NK-92 treated with Interleukin-12 subunit alpha and Interleukin-12 subunit beta, amount 100 ng/mL, for 24 hours (cell line): ENCODE results near the gene KIF13A.
"Not testable (repeated sequence)": the region's sequence is repeated elsewhere in the genome, so short reads cannot be mapped to it uniquely, and the experiment has no call there.

Source experiments
- DNase-seq: peaks from one replicate; lab custom pipeline; 2025; lab: John Stamatoyannopoulos, UW

Gene KIF13A

DNA sequence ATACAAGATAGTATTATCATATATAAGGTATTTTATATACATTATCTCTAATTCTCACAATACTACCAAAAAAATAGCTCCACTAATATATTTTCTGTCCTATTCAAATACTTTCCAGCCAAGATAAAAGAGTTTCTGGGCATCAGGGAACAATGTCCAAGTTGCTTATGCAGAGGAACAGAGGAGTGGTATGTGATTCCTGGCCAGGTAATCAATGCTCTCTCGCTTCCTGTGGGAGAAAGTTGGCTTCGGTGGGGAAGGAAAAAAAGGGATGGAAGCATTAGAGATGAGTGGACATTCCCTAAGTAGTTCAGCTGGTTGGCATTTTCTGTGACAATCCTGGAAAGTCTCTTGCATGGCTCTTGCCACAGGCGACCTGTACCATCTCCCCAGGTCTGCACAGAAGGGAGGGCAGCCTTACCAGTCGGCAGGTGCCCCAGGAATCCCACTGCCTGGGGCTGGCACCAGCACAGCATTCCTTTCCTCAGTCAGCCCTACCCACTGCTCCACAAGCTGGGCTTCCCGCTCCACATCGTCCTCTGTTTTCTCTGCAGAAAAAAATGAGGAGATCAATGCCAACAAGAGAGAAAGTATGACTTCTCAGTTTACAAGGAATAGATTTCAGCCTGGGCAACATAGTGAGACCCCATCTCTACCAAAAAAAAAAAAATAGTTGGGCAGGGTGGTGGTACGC lies 202.2 kb downstream of the KIF13A start:
- DNase-seq, result no peak

GRCh38 chr6:17780061-17780460 lies 207.4 kb downstream of the KIF13A start:
- no peak for DNase-seq

- no peak for DNase-seq
Measured at GRCh38 chr6:17771609-17772008, 215.8 kb downstream of the KIF13A start.

DNA sequence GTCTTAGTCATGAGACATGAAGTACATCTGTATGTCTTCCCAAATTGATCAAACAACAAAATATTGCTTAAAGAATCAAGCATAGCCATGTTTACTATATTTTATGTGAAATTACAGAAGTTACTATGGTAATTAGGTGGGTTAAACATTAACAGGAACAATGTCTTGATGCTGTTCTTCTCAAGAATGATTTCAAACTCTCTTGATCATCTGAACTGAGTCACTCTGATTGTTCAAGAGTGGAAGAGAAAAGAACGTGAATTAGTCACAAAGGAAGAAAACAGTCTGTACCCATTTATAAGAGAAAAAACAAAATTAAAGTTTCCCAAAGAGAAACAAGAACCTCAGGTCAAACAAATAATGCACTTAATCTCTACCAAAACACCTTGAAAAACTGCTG lies 218.6 kb downstream of the KIF13A start:
- no peak for DNase-seq

- no peak for DNase-seq
Measured at GRCh38 chr6:17768388-17768787, 219.0 kb downstream of the KIF13A start.

DNA sequence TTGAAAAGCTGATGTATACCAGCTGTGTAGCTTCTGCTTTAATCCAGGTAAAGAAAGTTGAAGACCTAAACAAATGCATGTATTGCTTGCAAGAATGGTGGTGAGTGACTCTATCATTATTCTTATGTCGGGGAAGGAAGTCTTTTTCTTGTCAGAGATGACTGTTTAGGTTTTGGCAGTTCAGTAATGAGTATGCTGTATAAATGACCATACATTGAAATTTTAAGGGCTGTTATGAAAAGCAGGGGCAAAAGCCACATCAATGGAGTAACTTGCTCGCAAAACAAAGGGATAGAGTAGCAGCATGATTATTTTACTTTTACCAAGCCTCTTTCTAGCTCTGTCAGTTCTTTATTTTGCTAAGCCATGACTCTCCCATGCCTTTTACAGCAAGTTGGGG lies 224.8 kb downstream of the KIF13A start:
- DNase-seq, result no peak

DNA sequence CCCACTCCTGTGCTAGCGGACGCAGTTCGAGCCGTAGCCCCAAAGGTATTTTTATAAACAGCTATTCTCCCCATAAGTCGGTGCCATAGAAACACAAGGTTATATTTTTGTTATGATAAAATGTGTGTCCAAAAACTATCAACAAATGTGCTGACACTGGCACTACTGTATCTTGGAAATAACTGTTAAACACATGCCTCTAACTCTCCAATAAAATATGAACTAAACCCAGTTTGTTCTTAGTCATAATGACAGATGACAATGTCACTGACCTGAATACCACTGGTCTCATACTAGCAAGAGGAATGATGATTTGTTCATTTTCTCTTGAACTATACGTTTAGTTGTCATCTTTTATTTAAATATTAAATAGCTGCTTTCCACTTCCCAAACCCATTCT lies 229.3 kb downstream of the KIF13A start:
- DNase-seq, result no peak

DNA sequence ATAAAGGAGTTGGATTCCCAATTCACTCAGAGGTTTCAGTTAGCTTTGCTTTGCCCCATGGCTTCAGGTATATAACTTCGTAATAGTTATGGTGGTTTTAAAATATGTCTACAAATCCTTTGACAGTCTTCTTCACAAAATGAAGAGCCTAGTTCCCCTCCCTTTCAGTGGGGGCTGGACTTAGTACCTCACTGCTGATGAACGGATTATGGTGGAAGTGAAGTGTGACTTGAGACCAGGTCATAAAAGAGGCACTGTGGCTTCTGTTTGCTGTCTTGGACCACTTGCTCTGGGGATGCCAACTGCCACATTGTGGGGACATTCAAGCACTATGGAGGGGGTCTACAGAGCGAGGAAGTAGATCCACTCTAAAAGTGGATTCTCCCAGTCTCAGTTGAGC lies 233.2 kb downstream of the KIF13A start:
- no peak for DNase-seq

DNA sequence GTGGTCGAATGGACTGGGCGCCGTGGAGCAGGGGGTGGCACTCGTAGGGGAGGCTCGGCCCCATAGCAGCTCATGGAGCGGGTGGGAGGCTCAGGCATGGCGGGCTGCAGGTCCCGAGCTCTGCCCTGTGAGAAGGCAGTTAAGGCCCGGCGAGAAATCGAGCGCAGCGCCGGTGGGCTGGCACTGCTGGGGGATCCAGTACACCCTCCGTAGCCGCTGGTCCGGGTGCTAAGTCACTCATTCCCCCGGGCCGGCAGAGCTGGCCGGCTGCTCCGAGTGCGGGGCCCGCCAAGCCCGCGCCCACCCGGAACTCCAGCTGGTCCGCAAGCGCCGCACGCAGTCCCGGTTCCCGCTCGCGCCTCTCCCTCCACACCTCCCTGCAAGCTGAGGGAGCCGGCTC lies 242.1 kb downstream of the KIF13A start:
- DNase-seq, result not testable (repeated sequence)

DNA sequence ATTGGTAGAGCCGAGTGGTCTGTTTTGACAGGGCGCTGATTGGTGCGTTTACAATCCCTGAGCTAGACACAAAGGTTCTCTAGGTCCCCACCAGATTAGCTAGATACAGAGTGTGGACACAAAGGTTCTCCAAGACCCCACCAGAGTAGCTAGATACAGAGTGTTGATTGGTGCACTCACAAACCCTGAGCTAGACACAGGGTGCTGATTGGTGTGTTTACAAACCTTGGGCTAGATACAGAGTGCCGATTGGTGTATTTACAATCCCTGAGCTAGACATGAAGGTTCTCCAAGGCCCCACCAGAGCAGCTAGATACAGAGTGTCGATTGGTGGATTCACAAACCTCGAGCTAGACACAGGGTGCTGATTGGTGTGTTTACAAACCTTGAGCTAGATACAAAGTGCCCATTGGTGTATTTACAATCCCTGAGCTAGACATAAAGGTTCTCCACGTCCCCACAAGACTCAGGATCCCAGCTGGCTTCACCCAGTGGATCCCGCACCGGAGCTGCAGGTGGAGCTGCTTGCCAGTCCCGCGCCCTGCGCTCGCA lies 242.6 kb downstream of the KIF13A start:
- DNase-seq, result not testable (repeated sequence)

GRCh38 chr6:17744019-17744756 lies 243.2 kb downstream of the KIF13A start:
- DNase-seq, result no peak

DNA sequence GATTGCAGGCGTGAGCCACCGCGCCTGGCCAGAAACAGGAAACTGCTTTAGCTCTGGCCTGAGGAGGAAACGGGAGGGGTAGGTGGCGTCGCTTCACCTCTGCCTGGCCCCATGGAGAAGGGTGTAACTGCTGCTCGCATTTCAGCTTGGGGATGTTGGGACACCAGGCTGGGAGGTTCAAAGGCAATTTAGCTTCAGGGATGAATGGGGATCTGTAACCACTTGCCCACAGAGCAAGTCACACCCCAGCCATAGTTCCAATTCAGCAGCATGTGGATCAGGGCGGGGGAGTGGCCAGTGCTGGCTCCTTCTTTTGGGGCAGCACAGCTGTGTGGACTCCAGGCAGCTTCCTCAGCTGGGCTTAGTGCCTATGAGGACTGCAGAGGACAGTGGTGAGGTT lies 245.9 kb downstream of the KIF13A start:
- no peak for DNase-seq

- DNase-seq, result no peak
Measured at GRCh38 chr6:17740559-17741220, 246.7 kb downstream of the KIF13A start.

GRCh38 chr6:17737704-17738252 lies 249.7 kb downstream of the KIF13A start:
- DNase-seq, result no peak

GRCh38 chr6:17735311-17735710 lies 252.1 kb downstream of the KIF13A start:
- DNase-seq, result not testable (repeated sequence)

DNA sequence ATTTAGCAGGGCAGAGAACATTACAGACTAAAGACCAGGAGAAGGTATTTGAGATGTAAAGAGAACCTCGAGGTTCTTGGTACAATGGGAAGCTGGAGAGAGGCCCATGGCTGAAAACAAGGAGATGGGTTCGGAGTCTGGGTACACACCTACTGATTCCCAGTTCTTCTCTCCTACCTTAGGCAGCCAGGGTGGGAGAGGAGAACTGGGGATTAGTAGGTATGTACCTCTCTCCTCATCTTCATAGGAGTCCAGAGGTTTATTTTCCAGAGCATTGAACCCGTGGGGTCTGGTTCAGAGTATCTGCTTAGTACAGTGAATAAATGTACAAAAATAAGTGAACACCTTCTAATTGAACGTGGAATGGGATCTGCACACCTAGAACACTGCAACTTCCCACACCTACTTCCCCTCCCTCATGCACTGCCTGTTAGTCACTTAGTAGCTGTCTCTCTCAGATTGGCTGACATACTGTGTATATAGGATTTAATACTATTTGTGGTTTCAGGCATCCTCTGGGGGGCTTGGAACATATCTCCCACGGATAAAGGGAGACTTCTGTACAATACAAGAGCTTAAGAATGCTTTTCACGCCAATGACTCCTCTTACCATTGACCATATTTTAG lies 257.2 kb downstream of the KIF13A start:
- DNase-seq, result no peak

DNA sequence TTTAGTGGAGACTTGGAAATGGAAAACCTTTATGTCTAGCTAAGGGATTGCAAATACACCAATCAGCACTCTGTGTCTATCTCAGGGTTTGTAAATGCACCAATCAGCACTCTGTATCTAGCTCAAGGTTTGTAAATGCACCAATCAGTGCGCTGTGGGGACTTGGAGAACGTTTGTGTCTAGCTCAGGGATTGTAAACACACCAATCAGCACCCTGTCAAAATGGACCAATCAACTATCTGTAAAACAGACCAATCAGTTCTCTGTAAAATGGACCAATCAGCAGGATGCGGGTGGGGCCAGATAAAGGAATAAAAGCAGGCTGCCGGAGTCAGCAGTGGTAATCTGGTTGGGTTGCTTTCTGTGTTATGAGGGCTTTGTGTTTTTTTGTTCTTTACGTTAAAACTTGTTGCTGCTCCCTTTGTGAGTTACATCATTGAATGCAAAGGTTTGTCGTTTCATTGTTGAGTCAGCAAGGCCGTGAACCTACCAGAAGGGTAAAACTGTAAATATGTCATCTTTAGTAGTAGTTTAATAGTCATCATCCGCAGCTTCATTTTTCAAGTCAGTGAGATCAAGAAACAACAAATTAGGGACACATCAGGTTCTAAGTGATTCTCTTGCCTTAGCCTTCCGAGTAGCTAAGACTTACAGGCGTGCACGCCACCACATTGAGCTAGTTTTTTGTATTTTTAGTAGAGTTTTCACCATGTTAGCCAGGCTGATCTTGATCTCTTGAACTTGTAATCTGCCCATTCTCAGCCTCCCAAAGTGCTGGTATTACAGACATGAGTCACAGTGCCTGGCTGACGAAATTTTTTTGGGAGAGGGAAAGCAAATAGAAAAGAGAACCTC lies 258.0 kb downstream of the KIF13A start:
- no peak for DNase-seq

DNA sequence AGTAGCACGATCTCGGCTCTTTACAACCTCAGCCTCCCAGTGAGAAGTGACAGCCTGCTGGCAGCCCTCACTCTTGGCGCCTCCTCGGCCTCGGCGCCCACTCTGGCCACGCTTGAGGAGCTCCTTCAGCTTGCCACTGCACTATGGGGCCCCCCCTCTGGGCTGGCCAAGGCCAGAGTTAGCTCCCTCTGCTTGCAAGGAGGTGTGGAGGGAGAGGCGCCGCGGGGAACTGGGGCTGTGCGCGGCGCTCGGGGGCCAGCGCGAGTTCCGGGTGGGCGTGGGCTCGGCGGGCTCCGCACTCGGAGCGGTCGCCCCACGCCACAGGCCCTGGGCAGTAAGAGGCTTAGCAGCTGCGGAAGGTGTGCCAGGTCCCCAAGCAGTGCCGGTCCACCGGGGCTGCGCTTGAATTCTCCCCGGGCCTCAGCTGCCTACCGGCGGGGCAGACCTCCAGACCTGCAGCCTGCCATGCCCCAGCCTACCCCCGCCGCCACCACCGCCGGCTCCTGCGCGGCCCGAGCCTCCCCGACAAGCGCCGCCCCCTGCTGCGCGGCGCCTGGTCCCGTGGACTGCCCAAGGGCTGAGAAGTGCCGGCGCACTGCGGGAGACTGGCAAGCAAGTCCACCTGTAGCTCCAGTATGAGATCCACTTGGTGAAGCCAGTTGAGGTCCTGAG lies 258.7 kb downstream of the KIF13A start:
- no peak for DNase-seq

- no peak for DNase-seq
Measured at GRCh38 chr6:17725083-17725482, 262.4 kb downstream of the KIF13A start.

GRCh38 chr6:17724341-17724740 lies 263.1 kb downstream of the KIF13A start:
- no peak for DNase-seq

GRCh38 chr6:17721671-17722070 lies 265.8 kb downstream of the KIF13A start:
- no peak for DNase-seq
